HUDEP-2 (cell line): Measurements from ENCODE around the gene CTU2.

Experiments
- DNase-seq, 76 experiments: peaks; one replicate each; lab custom pipeline; 2025; ENCODE audit not compliant: unreplicated experiment in 76 of 76; lab: John Stamatoyannopoulos, UW

CTU2 gene

DNA sequence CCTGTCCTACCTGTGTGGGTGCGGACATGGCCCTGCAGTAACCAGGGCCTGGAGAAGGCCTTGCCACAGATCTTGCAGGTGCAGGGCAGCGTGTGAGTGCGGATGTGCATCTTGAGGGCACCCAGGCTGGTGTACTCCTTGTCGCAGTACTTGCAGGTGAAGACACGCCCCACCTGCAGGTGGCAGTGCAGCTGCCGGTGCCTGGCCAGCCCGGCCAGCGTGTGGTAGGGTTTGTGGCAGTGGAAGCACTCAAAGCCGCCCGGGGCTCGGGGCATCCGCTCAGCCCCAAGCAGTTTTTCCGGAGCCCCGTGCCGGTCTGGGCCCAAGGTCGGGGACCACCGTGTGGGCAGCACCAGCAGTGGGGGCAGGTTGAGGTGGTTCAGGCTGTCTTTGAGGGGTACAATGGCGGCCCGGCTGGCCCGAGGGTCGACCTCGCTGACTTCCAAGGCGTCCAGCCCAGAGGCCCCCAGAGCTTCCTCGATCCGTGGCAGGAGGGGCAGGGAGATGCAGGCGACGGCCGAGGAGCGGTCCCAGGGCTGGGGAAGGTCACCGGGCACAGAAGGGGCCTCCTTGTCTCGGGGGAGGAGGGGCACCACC is 25.1 kb upstream of the CTU2 start:
- DNase-seq: peak in 4 of 76 experiments; percentile 10 to 30 (median 22)

DNA sequence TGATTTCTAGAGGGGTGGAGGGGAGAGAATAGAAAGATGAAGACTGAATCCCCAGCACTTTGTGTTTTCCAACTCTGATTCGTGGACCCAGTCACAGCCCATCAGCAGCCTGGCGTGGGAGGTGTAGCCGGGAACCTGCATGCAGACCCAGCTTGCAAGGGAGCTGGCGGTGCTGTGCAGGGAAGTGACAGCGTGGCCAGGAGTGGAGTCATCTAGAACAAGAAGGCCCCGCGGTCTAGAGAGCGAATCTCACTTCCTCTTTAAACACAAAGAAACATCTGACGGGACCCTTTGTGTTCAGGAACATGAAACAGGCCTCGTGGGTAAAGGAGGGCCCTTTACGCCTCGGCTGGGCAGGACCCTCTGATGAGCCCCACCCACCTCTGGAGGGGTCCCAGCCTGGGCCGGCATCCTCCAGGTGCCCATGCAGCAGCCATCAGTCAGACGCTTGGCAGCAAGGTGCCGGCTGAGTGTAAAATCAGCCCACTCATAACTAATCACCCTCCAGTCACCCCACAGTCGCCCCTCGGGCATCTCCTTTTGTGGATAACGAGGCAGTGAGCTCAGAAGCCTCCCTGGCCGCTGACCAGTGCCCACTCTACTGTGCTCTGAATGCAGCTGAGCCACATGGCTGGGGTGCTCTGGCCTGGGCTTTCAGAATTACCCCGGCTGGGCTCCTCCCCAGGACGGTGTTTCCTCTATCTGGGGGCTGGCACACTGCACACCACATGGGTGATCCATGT is 24.4 kb upstream of the CTU2 start:
- DNase-seq: no peak

DNA sequence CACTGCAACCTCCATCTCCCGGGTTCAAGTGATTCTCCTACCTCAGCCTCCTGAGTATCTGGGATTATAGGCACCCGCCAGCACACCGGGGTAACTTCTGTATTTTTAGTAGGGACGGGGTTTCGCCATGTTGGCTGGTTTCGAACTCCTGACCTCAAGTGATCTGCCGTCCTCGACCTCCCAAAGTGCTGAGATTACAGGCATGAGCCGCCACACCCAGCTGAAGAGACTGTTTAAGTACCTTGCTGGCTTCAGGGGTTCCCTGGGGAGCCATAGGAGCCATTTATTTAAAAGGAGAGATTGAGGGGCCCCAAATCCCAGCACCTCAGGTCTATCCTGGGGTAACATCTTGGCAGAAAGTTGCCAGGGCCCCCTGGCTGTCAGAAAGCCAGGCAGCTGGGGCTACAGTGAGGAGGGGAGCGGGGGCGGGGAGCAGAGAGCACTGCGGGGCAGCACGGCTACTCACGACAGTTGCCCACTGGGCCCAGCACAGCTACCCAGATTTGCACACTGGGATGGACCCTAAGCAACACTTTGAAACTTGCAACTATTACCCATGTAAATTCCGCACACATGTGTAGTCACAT is 21.6 kb upstream of the CTU2 start:
- no peak for DNase-seq

DNA sequence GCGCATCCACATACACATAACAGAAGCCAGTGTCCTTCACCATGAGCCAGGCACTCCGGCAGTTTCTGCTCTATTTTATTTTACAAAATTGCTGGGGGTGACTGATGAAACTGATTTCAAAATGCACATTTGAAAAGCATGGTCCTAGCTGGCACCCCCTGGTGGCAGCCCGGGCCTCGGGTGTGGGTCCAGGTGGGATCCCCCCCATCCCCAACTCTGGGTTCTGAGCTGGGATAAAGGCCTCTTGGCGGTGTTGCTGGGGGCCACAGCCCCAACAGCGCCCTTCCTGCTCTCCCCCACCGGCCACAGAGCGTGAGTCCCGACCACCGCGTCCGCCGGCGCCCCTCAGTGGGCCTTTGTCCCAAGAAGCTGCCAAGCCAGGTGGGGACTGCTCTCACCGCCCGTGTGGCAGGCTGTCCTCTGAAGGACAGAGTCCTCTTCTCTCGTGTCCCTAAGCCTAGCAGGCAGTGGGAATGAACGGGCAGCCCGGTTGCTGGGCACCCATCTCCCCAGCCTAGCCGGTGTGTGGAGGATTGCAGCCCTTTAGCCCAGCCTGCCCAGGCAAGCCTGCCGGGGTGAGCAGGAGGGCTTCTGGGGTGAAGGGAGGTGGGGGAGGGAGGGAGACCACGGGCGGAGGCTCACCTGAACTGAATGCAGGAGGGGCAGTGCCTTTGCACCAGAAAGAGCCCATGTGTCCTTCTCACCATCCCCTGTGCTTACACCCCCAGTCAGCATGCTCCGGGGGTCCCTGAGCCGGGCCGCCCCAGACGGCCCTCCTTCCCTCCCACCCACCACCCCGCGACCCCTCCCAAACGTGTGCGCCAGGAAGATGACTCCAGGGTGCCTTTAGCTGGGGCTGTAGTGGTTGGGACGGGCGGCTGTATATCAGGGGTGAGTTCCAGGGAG is 20.9 kb upstream of the CTU2 start:
- DNase-seq: peak in 3 of 76 experiments; percentile 13 to 21 (median 15)

DNA sequence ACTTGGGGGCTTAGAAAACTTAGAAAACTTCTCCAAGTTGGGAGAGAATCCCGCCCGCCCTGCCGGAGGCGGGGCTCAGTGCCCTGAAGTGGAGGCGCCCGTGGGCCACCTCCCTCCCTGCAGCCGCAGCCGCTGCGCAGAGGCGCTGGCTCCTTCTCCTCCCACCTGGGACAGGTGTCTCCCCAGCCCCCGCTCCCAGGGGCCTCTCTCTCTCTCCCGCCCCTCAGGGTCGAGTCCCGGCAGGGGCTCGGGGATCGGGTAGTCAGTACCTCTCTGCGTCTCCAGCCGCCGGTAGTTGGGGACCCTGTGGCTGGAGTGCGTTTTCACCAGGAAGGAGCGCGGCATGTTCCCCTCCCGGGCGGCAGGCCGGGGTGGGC is 20.3 kb upstream of the CTU2 start:
- DNase-seq: peak in 2 of 76 experiments; percentile 8 to 9

DNA sequence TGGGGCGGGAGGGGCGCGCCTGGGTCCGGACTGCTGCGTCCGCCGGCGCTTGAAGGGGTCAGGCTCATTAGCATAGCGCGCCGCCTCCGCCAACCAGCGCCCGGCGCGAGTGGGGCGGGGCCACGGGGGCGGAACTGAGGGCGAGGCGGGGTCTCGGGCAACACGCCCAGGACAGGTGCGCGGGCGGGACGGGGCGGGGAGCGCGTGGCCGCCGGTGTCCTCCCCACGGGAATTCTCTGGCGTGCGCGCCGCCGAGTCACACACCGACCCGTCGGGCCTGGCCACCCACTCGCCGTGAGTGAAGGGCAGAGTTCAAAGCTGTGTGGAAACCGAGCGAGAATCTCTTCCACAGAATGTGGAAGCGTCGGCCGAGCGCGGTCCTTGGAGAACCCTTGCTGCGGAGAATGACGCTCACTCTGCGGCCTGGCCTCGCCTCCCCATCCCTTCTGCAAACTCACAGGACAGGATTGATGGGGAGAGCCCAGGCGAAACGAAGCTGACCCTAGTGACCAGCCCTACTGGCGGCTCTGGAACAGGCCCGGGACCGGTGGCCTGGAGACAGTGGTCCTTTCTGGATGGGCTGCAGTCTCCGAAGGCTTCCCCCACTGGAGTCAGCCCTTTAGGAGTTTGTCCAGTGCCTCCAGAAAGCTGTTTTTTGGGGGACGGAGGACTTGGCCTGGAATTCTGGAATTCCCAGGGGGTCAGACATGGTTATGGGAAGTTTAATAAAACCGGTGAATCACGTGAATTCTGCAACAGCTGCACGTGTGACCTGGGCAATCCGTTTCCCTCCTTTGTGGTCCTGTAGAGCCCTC is 19.7 kb upstream of the CTU2 start, which contains the start of gene SNAI3:
Gene SNAI3, minus strand, starts transcription at position 69 of the 815 bp plus-strand sequence. CDS start 101 bp downstream, outside the sequence.
- DNase-seq: peak in 58 of 76 experiments; percentile 8 to 81 (median 56)

DNA sequence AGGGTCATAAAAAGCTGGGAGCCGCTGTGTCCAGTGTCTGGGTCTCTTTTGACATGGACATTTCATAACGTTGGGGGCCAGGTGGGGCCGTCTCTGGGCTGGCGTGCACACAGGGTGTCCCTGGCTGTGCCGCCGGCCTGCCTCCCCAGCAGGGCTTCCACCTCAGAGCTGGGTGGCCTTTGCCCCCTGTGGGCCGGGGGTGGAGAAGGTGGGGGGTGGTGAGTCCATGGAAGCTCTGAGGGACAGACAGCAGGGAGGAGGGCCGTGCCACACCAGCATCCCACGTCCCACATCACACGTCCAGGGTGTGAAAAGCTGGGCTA is 19.1 kb upstream of the CTU2 start:
- DNase-seq: no peak

DNA sequence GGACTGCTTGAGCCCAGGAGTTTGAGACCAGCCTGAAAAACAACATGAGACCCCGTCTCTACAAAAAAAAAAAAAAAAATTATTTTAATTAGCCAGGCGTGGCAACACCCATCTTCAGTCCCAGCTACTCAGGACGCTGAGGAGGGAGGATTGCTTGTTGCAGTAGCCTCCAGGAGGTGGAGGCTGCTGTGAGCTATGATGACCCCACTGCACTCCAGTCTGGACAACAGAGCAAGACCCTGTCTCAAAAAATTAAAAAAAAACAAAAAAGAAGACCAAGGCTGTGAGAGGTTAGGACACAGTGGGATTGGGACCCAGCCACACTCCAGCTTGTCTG is 18.7 kb upstream of the CTU2 start:
- DNase-seq: peak in 4 of 76 experiments; percentile 27 to 37 (median 32)

GRCh38 chr16:88688013-88688778 is 18.1 kb upstream of the CTU2 start:
- peak in 74 of 76 experiments; percentile 6 to 93 (median 84) for DNase-seq

- no peak for DNase-seq
Observed at GRCh38 chr16:88690341-88691128, 15.8 kb upstream of the CTU2 start.

DNA sequence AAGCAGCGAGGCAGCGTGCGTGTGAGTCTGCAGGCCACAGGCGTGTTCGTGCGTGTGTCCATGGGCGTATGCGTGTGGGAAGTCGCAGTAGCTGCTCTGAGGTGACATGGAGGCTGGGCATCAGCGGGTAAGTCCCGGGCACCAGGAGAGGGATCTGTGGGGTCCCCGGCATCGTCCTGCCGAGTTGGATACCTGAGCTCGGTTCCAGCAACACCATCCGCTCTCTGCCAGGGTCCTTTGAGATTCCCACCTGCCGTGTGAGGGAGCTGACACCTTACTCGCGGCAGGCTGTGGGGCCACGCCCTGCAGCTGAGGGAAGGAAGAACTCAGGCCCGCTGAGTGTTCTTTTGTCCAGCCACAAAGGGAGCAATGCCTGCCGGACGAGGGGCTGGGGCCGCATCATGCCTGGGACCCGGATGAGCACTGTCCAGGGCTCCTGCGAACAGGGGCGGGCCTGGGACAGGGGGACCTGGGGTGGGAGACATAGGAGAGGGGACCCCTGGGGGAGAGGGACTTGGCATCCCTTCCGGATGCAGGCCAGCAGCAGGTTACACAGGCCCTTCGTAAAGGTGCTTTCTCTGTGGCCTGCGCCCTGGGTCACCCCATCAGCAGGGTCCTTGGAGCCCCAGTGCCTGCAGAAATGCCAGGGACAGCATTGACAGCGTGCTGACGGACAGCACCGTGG is 15.0 kb upstream of the CTU2 start:
- DNase-seq: no peak

DNA sequence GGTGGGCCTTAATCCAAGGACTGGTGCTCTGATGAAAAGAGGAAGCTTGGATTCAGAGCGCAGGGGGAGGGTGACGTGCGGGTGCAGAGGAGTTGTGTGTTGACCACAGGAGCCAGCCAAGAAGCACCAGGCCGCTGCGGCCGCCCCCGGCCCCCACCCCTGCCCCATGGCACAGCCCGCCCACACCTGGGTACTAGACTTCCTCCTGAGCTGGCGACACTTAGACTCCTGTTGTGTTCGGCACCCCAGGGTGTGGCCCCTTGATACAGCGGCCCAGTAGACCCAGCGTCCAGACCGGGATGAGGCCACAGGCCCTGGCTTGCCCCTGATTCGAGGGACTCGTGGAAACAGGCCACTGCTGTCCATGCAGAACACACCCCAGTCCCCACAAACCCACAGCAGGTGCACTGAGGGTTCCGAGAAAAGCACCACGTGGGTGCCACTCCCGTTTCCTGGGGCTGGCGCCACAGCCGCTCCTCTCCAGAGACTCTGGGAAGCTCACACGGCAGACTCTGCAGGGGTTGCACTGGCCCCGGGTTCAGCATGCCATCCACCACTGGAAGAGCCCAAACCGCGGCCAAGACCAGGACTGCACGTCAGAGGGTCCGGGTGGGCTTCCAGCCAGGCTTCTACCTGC is 14.3 kb upstream of the CTU2 start:
- peak in 14 of 76 experiments; percentile 14 to 52 (median 30) for DNase-seq

GRCh38 chr16:88692861-88693260 is 13.4 kb upstream of the CTU2 start:
- DNase-seq: no peak

DNA sequence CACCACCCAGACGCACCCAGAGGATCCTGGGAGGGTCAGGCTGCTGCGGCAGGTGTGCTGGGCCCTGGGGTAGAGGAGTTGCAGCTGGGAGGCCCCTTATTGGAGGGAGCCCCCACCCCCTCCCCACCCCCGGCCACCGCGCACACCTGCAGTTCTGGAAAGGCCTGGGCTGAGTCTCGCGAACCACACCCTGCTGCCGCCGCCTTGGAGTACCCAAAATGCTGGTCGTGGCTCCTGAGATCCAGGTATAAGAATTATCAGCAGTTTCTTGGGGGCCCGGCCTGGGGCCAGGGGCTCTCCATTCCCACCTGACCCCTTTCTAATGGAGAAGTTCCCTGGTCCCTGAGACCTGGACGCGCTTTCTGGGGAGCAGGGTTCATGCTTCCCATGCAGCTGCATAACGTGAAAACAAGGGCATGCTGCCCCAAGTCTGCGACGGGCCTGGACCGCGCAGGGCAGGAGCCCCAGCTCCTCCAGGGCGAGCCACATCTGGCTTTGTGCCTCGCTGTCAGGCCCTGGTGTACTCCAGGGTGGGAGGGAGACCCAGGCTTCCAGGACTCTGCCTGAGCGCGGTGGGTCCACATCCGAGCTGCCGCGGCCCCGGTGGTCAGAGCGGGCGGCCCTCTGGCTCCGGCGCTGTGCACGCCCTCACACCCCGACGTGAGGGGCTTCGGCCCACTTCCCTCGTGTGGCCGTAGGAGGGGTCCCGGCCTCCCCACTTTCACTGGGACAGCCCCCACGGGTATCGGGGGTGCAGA is 12.7 kb upstream of the CTU2 start:
- no peak for DNase-seq

GRCh38 chr16:88694221-88695087 is 11.8 kb upstream of the CTU2 start:
- DNase-seq: no peak

DNA sequence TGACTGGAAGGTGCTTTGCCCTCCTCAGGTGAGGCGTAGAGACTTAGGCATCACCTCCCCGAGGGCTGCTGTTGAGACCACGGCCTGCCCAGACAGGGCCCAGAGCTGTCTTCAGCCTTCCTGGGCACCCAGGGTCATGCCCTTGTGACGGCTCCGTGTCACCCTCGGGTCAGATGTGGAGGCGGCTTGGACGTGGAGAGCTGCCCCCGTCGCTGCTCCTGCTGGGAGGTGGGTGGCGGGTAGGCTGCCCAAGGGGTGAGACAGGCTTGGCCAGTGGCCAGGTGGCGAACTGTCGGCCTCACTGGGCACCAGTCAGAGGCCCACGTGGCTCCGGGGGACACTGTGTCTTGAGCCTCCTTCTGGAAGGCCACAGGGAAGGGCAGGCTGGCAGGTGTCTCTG is 11.1 kb upstream of the CTU2 start:
- no peak for DNase-seq
